Natural killer cell (primary cell): ENCODE results near the gene RGS14. TPM values are rescaled to one million over a fixed set of nuclear protein-coding genes. Genes with fewer than 3 reads are reported as not detected.
"Not testable (repeated sequence)": the region's sequence is repeated elsewhere in the genome, so short reads cannot be mapped to it uniquely, and the experiment has no call there.

ENCODE experiments used
- ATAC-seq, 3 donors: fragments of 150-1000 bp in 2 of 3; fragments of 200-7000 bp in 1 of 3; cut with Tn5 transposase; 1 replicate in 1 of 3; 2 replicates in 2 of 3; pipeline ENCODE4 v1.10.0; 2021; ENCODE audit warnings: mild to moderate bottlenecking in 2 of 3, moderate library complexity in 2 of 3
- DNase-seq, 2 donors: peaks; one replicate each; pipeline versions ENCODE4 v3.0.0 to v3.0.0-alpha.2; 2013 to 2021; ENCODE audit warnings: mixed read lengths in 1 of 2
- H3K27ac ChIP-seq: one replicate; pipeline ENCODE4 v1.5.1; 2013; ENCODE audit warnings: mild to moderate bottlenecking, low read length
- H3K27me3 ChIP-seq: one replicate; pipeline ENCODE4 v1.6.1; 2013; ENCODE audit warnings: low read length; ENCODE audit not compliant: control insufficient read depth, insufficient read depth
- H3K36me3 ChIP-seq: one replicate; pipeline ENCODE4 v1.6.1; 2013; ENCODE audit warnings: low read length; ENCODE audit not compliant: control insufficient read depth, insufficient read depth
- H3K4me1 ChIP-seq: one replicate; pipeline ENCODE4 v1.6.1; 2013; ENCODE audit warnings: low read length; ENCODE audit not compliant: control insufficient read depth, insufficient read depth
- H3K4me3 ChIP-seq: one replicate; pipeline ENCODE4 v1.5.1; 2013; ENCODE audit warnings: low read length
- H3K9me3 ChIP-seq: one replicate; pipeline ENCODE4 v1.6.1; 2013; ENCODE audit warnings: low read length; ENCODE audit not compliant: control insufficient read depth, insufficient read depth
- H3K27ac Mint-ChIP-seq, 2 donors: one replicate each; pipeline ENCODE4 v1.8.0; 2022; ENCODE audit warnings: mild to moderate bottlenecking in 2 of 2, mixed read lengths in 2 of 2, moderate library complexity in 1 of 2
- H3K27me3 Mint-ChIP-seq, 2 donors: one replicate each; pipeline ENCODE4 v1.8.0; 2022; ENCODE audit warnings: low read depth in 2 of 2, mixed read lengths in 2 of 2
- H3K36me3 Mint-ChIP-seq: one replicate; pipeline ENCODE4 v1.8.0; 2022; ENCODE audit warnings: mixed read lengths
- H3K4me1 Mint-ChIP-seq, 2 donors: one replicate each; pipeline ENCODE4 v1.8.0; 2022; ENCODE audit warnings: mixed read lengths in 2 of 2
- H3K4me3 Mint-ChIP-seq: one replicate; pipeline ENCODE4 v1.8.0; 2022; ENCODE audit warnings: mild to moderate bottlenecking, moderate library complexity, mixed read lengths
- H3K9me3 Mint-ChIP-seq, 2 donors: one replicate each; pipeline ENCODE4 v1.8.0; 2022; ENCODE audit warnings: mixed read lengths in 2 of 2
- CTCF ChIP-seq: fragments of 200-600 bp; IDR thresholded peaks from one replicate; pipeline ENCODE4 v1.8.0; 2022; ENCODE audit warnings: antibody characterized with exemption
- WGBS: methylation state at CpG from one replicate; pipeline ENCODE4 v1.1.7; 2013; ENCODE audit warnings: missing lambda C conversion rate; ENCODE audit not compliant: insufficient coverage; 5-methylcytosine and 5-hydroxymethylcytosine counted together
- intact Hi-C: fragments of 100-400 bp; cut with micrococcal nuclease; formaldehyde crosslinking; loops from one replicate; pipeline ENCODE4 v1.14.2; 2022
- total RNA-seq, 4 donors: library from RNA; stranded (reverse); fragments of 120-200 nt in 1 of 4; gene quantifications; one replicate each; pipeline versions ENCODE4 v1.2.3 to v1.2.4, GENCODE V29; 2013 to 2022

Gene RGS14
- total RNA-seq, 3 donors from 2014 or later (not counting 1 experiment from before 2014, with no cell fraction given): 57.3 to 87.0 (median 66.1) TPM

GRCh38 chr5:177359860-177360259 lies 2.1 kb downstream of the RGS14 start:
- ATAC-seq (no peak), DNase-seq (no peak)
- Mint-ChIP-seq H3K27me3 (no peaks in the 10 kb centered on the region), H3K36me3 (no peaks in the 10 kb centered on the region), H3K4me1 (peaks cover 56 to 78% of the 10 kb centered on the region in 2 donors), H3K27ac (peak overlapping the region; percentile 38 to 89), H3K9me3 (no peaks in the 10 kb centered on the region), H3K4me3 (peak overlapping the region; percentile 90)
- Histone ChIP-seq H3K27ac (no peak overlapping the region), H3K36me3 (peaks cover 9% of the 10 kb centered on the region), H3K9me3 (no peaks in the 10 kb centered on the region), H3K27me3 (no peaks in the 10 kb centered on the region), H3K4me1 (peaks cover 91% of the 10 kb centered on the region), H3K4me3 (no peak overlapping the region)
- no peak for TF ChIP-seq CTCF
- 80% methylated on average over 3 of the region's 3 CpGs for WGBS
- intact Hi-C loops: loop anchor here (5.0 kb wide), 3 partner anchors 32 to 48 kb away; partner anchors contain the start of gene MXD3

- H3K4me3 Mint-ChIP-seq, H3K9me3 Mint-ChIP-seq, H3K27me3 Mint-ChIP-seq, H3K9me3 ChIP-seq, DNase-seq, H3K36me3 Mint-ChIP-seq, ATAC-seq, H3K27me3 ChIP-seq, H3K27ac Mint-ChIP-seq, H3K4me3 ChIP-seq, H3K27ac ChIP-seq: not testable (repeated sequence)
- H3K36me3 ChIP-seq: peaks cover 15% of the 10 kb centered on the region
- H3K4me1 Mint-ChIP-seq: peaks cover 49 to 72% of the 10 kb centered on the region in 2 donors
- peaks cover 84% of the 10 kb centered on the region for H3K4me1 ChIP-seq
- intact Hi-C loops: loop anchor here (5.0 kb wide), 1 partner anchor 33 kb away; no protein-coding TSS in a partner anchor
- WGBS: 95% methylated on average over 7 of the region's 7 CpGs
Measured at GRCh38 chr5:177360740-177361139, 3.0 kb downstream of the RGS14 start.

DNA sequence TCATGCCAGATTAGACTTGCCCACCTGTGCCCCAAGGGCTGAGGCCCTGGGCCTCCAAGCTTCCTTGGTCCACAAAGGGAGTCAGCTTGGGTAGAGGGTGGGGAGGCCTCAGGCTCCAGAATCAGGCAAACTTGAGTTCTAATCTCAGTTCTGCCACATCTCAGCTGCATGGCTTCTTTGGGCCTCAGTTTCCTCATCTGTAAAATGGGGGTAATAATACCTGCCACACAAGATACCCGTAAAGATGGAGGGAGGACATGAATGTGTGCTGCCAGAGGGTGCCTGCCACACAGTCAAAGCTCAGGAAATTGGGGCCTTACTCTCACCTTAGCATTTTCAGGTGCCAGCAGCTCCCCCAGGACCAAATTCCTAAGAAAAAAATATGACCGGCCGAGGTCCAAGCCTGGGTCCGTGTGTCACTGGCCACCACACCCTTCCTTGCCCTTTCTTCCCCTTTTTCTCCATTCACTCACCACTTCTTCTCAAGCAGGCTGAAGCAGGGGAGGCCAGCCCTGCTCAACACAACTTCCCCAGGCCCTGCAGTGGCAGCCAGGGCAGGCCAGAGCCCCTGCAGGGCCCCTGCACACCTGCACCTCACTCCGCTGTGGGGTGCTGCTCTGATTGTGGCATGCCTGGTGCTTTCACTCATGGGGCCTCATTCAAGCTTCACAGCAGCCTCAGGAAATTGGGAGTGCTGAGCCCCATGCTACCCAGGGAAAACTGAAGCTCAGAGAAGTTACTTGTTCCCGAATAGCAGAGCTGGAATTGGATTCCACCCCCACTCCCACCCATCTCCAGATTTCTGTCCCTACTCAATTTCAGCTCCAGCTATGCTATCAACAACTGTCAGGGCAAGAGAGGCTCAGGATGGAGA lies 3.9 kb downstream of the RGS14 start:
- H3K9me3 Mint-ChIP-seq: no peaks in the 10 kb centered on the region
- peaks cover 40 to 68% of the 10 kb centered on the region in 2 donors for H3K4me1 Mint-ChIP-seq
- Histone ChIP-seq H3K27ac (peak overlapping the region; percentile 8), H3K4me3 (no peak overlapping the region), H3K9me3 (no peaks in the 10 kb centered on the region), H3K27me3 (no peaks in the 10 kb centered on the region), H3K36me3 (peaks cover 24% of the 10 kb centered on the region), H3K4me1 (peaks cover 75% of the 10 kb centered on the region)
- no peaks in the 10 kb centered on the region for H3K27me3 Mint-ChIP-seq
- no peak for TF ChIP-seq CTCF
- 42% methylated on average over 6 of the region's 6 CpGs for WGBS
- peak overlapping the region; percentile 78 for H3K4me3 Mint-ChIP-seq
- intact Hi-C loops: loop anchor here (5.0 kb wide), 1 partner anchor 34 kb away; no protein-coding TSS in a partner anchor
- H3K27ac Mint-ChIP-seq: peak overlapping the region; percentile 29 to 85
- ATAC-seq (no peak), DNase-seq (peak in 1 of 2 donors; percentile 46)
- no peaks in the 10 kb centered on the region for H3K36me3 Mint-ChIP-seq

DNA sequence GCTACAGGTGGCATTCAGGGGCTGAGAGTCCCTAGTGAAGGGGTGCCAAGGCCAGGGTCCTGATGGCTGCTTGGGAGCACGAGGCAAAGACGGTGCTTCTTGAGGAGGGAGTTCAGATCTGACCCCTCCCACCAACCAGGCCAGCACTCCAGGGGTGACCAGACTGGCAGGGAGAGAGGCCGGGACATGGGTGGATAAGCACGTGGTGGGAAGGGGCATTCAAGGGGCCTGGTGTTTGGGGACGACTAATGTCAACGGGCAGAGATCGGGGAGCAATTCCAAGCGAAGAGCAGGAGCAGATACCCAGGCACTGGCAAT lies 4.5 kb downstream of the RGS14 start:
- no peak for DNase-seq
- Histone ChIP-seq H3K9me3 (no peaks in the 10 kb centered on the region), H3K36me3 (peaks cover 27% of the 10 kb centered on the region), H3K4me1 (peaks cover 69% of the 10 kb centered on the region), H3K27ac (peak overlapping the region; percentile 40), H3K27me3 (no peaks in the 10 kb centered on the region), H3K4me3 (no peak overlapping the region)
- no peak for TF ChIP-seq CTCF
- Mint-ChIP-seq H3K9me3 (no peaks in the 10 kb centered on the region), H3K27ac (peak overlapping the region; percentile 29 to 85), H3K4me1 (peaks cover 34 to 66% of the 10 kb centered on the region in 2 donors), H3K27me3 (no peaks in the 10 kb centered on the region), H3K36me3 (no peaks in the 10 kb centered on the region), H3K4me3 (peak overlapping the region; percentile 78)
- intact Hi-C loops: loop anchor here (5.0 kb wide), 1 partner anchor 35 kb away; no protein-coding TSS in a partner anchor
- WGBS: 71% methylated on average over 7 of the region's 8 CpGs
- no peak for ATAC-seq
